Esophagus squamous epithelium (tissue), 5 donors: ENCODE results near the gene GPR137. TPM values are rescaled to one million over a fixed set of nuclear protein-coding genes. Genes with fewer than 3 reads are reported as not detected.

Experiments
- DNase-seq: peaks from one replicate; lab custom pipeline; 2025; lab: John Stamatoyannopoulos, UW
- H3K27ac ChIP-seq, 4 donors: fragments of 200-600 bp; sonication (generic); one replicate each; pipeline ENCODE4 v1.5.1; 2016 to 2019; ENCODE audit warnings: mild to moderate bottlenecking in 1 of 4
- H3K27me3 ChIP-seq, 4 donors: fragments of 200-600 bp; sonication (generic); 1 replicate in 3 of 4; 2 replicates in 1 of 4; pipeline versions ENCODE4 v1.5.1 to v1.6.0; 2017 to 2021; ENCODE audit warnings: antibody characterized with exemption in 1 of 4
- H3K36me3 ChIP-seq, 3 donors: fragments of 200-600 bp; sonication (generic); one replicate each; pipeline ENCODE4 v1.5.1; 2016 to 2019
- H3K4me1 ChIP-seq, 3 donors: fragments of 200-600 bp; sonication (generic); one replicate each; pipeline ENCODE4 v1.5.1; 2017 to 2019
- H3K4me3 ChIP-seq, 4 donors: fragments of 200-600 bp; sonication (generic); 1 replicate in 3 of 4; 2 replicates in 1 of 4; pipeline ENCODE4 v1.5.1; 2016 to 2019; ENCODE audit warnings: mild to moderate bottlenecking in 2 of 4, moderate library complexity in 1 of 4
- H3K9me3 ChIP-seq, 3 donors: fragments of 200-600 bp; sonication (generic); one replicate each; pipeline ENCODE4 v1.5.1; 2016 to 2019
- POLR2A ChIP-seq, 4 donors: fragments of 450-650 bp; IDR thresholded peaks; one replicate each; pipeline ENCODE4 v1.6.1; 2017; ENCODE audit warnings: antibody characterized with exemption in 4 of 4, mild to moderate bottlenecking in 4 of 4, moderate library complexity in 3 of 4
- WGBS, 2 donors: methylation state at CpG; one replicate each; pipeline ENCODE4 v1.1.5; 2018; 5-methylcytosine and 5-hydroxymethylcytosine counted together
- intact Hi-C: fragments of 100-400 bp; cut with DNase I; formaldehyde crosslinking; loops from one replicate; pipeline ENCODE4 v1.15.0; 2022
- small RNA-seq, 4 donors: library from RNA; depleted of rRNA; stranded (forward); fragments of <200 nt; gene quantifications; one replicate each; pipeline ENCODE3, GENCODE V24; 2016
- total RNA-seq, 4 donors: library from RNA; depleted of rRNA; stranded (reverse); fragments of >200 nt; gene quantifications; one replicate each; pipeline ENCODE4 v1.1.0, GENCODE V29; 2016
- TF ChIP-seq, protein P1 (sequence below), 6 experiments: fragments of 450-650 bp in 4 of 6; fragments of 200-600 bp in 2 of 6; sonication (generic) in 2 of 6; IDR thresholded peaks; one replicate each; pipeline ENCODE4 v1.5.1; 2016 to 2019; ENCODE audit warnings: antibody characterized with exemption in 6 of 6, mild to moderate bottlenecking in 4 of 6, moderate library complexity in 4 of 6
- donor health status: DM: yes; HTN: yes; CAD: no.

GPR137 gene
- total RNA-seq, 4 donors from 2014 or later, result 17.5 to 19.9 (median 19.2) TPM

DNA sequence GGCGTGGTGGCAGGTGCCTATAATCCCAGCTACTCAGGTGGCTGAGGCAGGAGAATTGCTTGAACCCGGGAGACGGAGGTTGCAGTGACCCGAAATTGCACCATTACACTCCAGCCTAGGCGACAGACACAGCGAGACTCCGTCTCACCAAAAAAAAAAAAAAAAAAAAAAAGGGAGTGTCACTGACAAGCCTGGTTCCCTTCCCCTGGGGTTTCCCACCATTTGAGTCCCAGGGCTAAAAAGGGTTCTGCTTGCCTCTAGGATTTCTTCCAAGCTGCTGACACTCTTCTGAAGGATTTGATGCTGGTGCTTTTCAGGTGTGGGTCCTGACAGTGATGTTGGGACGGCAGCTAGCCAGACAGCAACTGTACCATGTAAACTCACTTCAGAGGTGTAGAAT is 53.1 kb downstream of the GPR137 start:
- no peaks in the 10 kb centered on the region for H3K36me3 ChIP-seq
- intact Hi-C loops, result no loop called here
- H3K4me3 ChIP-seq, result no peak overlapping the region
- no peaks in the 10 kb centered on the region for H3K27me3 ChIP-seq
- peak overlapping the region; percentile 10 to 88 (median 36) for H3K27ac ChIP-seq
- H3K9me3 ChIP-seq, result no peaks in the 10 kb centered on the region
- peaks cover 21 to 76% (median 22%) of the 10 kb centered on the region in 3 donors for H3K4me1 ChIP-seq
- 75 to 83% methylated on average over 1 to 4 of the region's 8 CpGs for WGBS, 2 donors
- TF ChIP-seq POLR2A (IDR thresholded peaks at IDR 0.05), result no peak
- TF ChIP-seq, protein P1, sequence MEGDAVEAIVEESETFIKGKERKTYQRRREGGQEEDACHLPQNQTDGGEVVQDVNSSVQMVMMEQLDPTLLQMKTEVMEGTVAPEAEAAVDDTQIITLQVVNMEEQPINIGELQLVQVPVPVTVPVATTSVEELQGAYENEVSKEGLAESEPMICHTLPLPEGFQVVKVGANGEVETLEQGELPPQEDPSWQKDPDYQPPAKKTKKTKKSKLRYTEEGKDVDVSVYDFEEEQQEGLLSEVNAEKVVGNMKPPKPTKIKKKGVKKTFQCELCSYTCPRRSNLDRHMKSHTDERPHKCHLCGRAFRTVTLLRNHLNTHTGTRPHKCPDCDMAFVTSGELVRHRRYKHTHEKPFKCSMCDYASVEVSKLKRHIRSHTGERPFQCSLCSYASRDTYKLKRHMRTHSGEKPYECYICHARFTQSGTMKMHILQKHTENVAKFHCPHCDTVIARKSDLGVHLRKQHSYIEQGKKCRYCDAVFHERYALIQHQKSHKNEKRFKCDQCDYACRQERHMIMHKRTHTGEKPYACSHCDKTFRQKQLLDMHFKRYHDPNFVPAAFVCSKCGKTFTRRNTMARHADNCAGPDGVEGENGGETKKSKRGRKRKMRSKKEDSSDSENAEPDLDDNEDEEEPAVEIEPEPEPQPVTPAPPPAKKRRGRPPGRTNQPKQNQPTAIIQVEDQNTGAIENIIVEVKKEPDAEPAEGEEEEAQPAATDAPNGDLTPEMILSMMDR (IDR thresholded peaks at IDR 0.05), result no peak
- no peak for DNase-seq

Small RNAs within 50 kb of the gene (small RNA-seq; reads per million reads assigned to genes)
- 0 reads per million in 4 donors for gene RF00019

Other genes with a start within 250 kb of the GPR137 start
- under 1 TPM in 3 of 4 donors, not detected in 1; 0.06 to 0.19 (median 0.08) TPM for gene FLRT1, start 249.9 kb upstream of the GPR137 start, total RNA-seq
- 10 to 100 TPM; 10.4 to 31.5 (median 19.5) TPM for gene MACROD1, start 119.7 kb upstream of the GPR137 start, total RNA-seq
- 100 to 1,000 TPM in 2 of 4 donors, 10 to 100 TPM in 2; 81.6 to 116 (median 104) TPM for gene STIP1, start 99.7 kb upstream of the GPR137 start, total RNA-seq
- gene FERMT3, start 79.1 kb upstream of the GPR137 start, total RNA-seq, result 10 to 100 TPM in 2 of 4 donors, 1 to 10 TPM in 2; 3.8 to 16.9 (median 10.6) TPM
- 10 to 100 TPM; 23.9 to 68.7 (median 45.8) TPM for gene TRPT1, start 59.7 kb upstream of the GPR137 start, total RNA-seq
- 10 to 100 TPM; 44.0 to 60.1 (median 50.7) TPM for gene NUDT22, start 59.6 kb upstream of the GPR137 start, total RNA-seq
- gene DNAJC4, start 55.3 kb upstream of the GPR137 start, total RNA-seq, result 10 to 100 TPM in 3 of 4 donors, 1 to 10 TPM in 1; 8.9 to 27.1 (median 16.8) TPM
- 10 to 100 TPM; 18.0 to 50.5 (median 30.9) TPM for gene VEGFB, start 51.3 kb upstream of the GPR137 start, total RNA-seq
- gene FKBP2, start 44.8 kb upstream of the GPR137 start, total RNA-seq, result 10 to 100 TPM; 50.7 to 89.6 (median 56.0) TPM
- 100 to 1,000 TPM; 137 to 279 (median 203) TPM for gene PPP1R14B, start 38.9 kb upstream of the GPR137 start, total RNA-seq
- 10 to 100 TPM; 29.8 to 54.5 (median 42.4) TPM for gene PLCB3, start 34.3 kb upstream of the GPR137 start, total RNA-seq
- gene BAD, start 1.2 kb upstream of the GPR137 start, total RNA-seq, result 10 to 100 TPM; 49.4 to 86.5 (median 72.9) TPM
- gene KCNK4, start 5.5 kb downstream of the GPR137 start, total RNA-seq, result not detected
- gene CATSPERZ, start 14.5 kb downstream of the GPR137 start, total RNA-seq, result not detected
- 100 to 1,000 TPM in 2 of 4 donors, 10 to 100 TPM in 2; 81.9 to 131 (median 99.7) TPM for gene ESRRA, start 19.7 kb downstream of the GPR137 start, total RNA-seq
- gene TRMT112, start 31.7 kb downstream of the GPR137 start, total RNA-seq, result 100 to 1,000 TPM; 202 to 248 (median 211) TPM
- gene PRDX5, start 32.3 kb downstream of the GPR137 start, total RNA-seq, result 100 to 1,000 TPM; 309 to 602 (median 476) TPM
- gene CCDC88B, start 54.4 kb downstream of the GPR137 start, total RNA-seq, result 10 to 100 TPM in 3 of 4 donors, 1 to 10 TPM in 1; 7.4 to 14.9 (median 13.7) TPM
- 10 to 100 TPM; 28.6 to 69.8 (median 55.0) TPM for gene RPS6KA4, start 73.3 kb downstream of the GPR137 start, total RNA-seq